Fibroblast of lung (primary cell): ENCODE measurements around the gene ENDOD1. TPM values are rescaled to one million over a fixed set of nuclear protein-coding genes. Genes with fewer than 3 reads are reported as not detected.
A peak's percentile ranks its signal among the peaks of the same experiment; 100 is the strongest.

Experiments
- DNase-seq, 2 donors: peaks; one replicate each; pipeline versions ENCODE4 v3.0.0 to v3.0.0-alpha.2; 2010; ENCODE audit warnings: low read depth in 2 of 2
- H2AFZ ChIP-seq: 2 replicates; pipeline ENCODE4 v1.5.1; 2012; ENCODE audit warnings: low read length, control low read depth, inconsistent platforms
- H3K27ac ChIP-seq: 2 replicates; pipeline ENCODE4 v1.5.1; 2011; ENCODE audit warnings: low read length, control low read depth; ENCODE audit not compliant: insufficient read depth
- H3K27me3 ChIP-seq: 2 replicates; pipeline ENCODE4 v1.5.1; 2011; ENCODE audit warnings: mild to moderate bottlenecking, low read length; ENCODE audit not compliant: control insufficient read depth, insufficient read depth
- H3K36me3 ChIP-seq: 2 replicates; pipeline ENCODE4 v1.5.1; 2011; ENCODE audit warnings: low read length; ENCODE audit not compliant: control insufficient read depth, insufficient read depth
- H3K4me1 ChIP-seq: 2 replicates; pipeline ENCODE4 v1.5.1; 2011; ENCODE audit warnings: low read length; ENCODE audit not compliant: control insufficient read depth, insufficient read depth; ENCODE audit errors: extremely low read depth
- H3K4me2 ChIP-seq: 2 replicates; pipeline ENCODE4 v1.5.1; 2011; ENCODE audit warnings: low read length, control low read depth; ENCODE audit not compliant: insufficient read depth; ENCODE audit errors: extremely low read depth
- H3K4me3 ChIP-seq, 4 experiments: fragments of 200-600 bp in 1 of 4; sonication (generic) in 1 of 4; replicated peaks in 1 of 4; 2 replicates each; pipeline ENCODE4 v1.5.1; 2011 to 2016; ENCODE audit warnings: low read length in 4 of 4, low read depth in 3 of 4, mild to moderate bottlenecking in 3 of 4, control low read depth in 2 of 4, inconsistent platforms in 1 of 4, mixed read lengths in 1 of 4; ENCODE audit not compliant: insufficient read depth in 1 of 4; ENCODE audit errors: control extremely low read depth in 1 of 4
- H3K79me2 ChIP-seq: 2 replicates; pipeline ENCODE4 v1.5.1; 2012; ENCODE audit warnings: mild to moderate bottlenecking, low read length, inconsistent platforms; ENCODE audit not compliant: control insufficient read depth, insufficient read depth
- H3K9ac ChIP-seq: 2 replicates; pipeline ENCODE4 v1.5.1; 2011; ENCODE audit warnings: mild to moderate bottlenecking, low read length, control low read depth; ENCODE audit not compliant: insufficient read depth
- H3K9me3 ChIP-seq: 2 replicates; pipeline ENCODE4 v1.5.1; 2012; ENCODE audit warnings: low read depth, low read length; ENCODE audit not compliant: control insufficient read depth, insufficient read depth
- H4K20me1 ChIP-seq: 2 replicates; pipeline ENCODE4 v1.5.1; 2011; ENCODE audit warnings: low read length; ENCODE audit not compliant: control insufficient read depth, insufficient read depth; ENCODE audit errors: extremely low read depth
- CTCF ChIP-seq, 2 donors: IDR thresholded peaks in 1 of 2; conservative IDR thresholded peaks in 1 of 2; 1 replicate in 1 of 2; 2 replicates in 1 of 2; pipeline ENCODE4 v1.5.1; 2011 to 2012; ENCODE audit warnings: low read length in 2 of 2, control low read depth in 1 of 2, inconsistent platforms in 1 of 2, low read depth in 1 of 2, mild to moderate bottlenecking in 1 of 2
- EZH2 ChIP-seq: IDR thresholded peaks from 2 replicates; pipeline ENCODE4 v1.5.1; 2012; ENCODE audit warnings: low read length, control low read depth, mild to moderate bottlenecking; ENCODE audit errors: missing control alignments
- polyA plus RNA-seq, 2 donors: library from polyadenylated mRNA; depleted of rRNA in 1 of 2; stranded (reverse) in 1 of 2; unstranded in 1 of 2; fragments of >200 nt; gene quantifications; 2 replicates each; pipeline ENCODE4 v1.2.1, GENCODE V29; 2011 to 2012; ENCODE audit warnings: missing spikeins in 1 of 2
- total RNA-seq: library from RNA; depleted of rRNA; stranded (reverse); fragments of >200 nt; gene quantifications from 2 replicates; pipeline ENCODE4 v1.2.1, GENCODE V29; 2014

ENDOD1 gene
- total and polyA plus RNA-seq, 2 donors (not counting 1 experiment from before 2014, with no cell fraction given), result 33.4 to 50.8 TPM

- Histone ChIP-seq H3K9me3 (no peaks in the 10 kb centered on the region), H3K4me3 (no peak overlapping the region), H4K20me1 (no peaks in the 10 kb centered on the region), H3K9ac (no peak overlapping the region), H3K4me1 (peaks cover 4% of the 10 kb centered on the region), H3K27me3 (no peaks in the 10 kb centered on the region), H3K4me2 (no peak overlapping the region), H3K36me3 (no peaks in the 10 kb centered on the region), H2AFZ (peak overlapping the region; percentile 10), H3K27ac (no peak overlapping the region), H3K79me2 (no peaks in the 10 kb centered on the region)
- DNase-seq, result no peak
- TF ChIP-seq CTCF (conservative IDR thresholded peaks at IDR 0.05 in 1 of 2, IDR thresholded peaks at IDR 0.05 in 1 of 2; ENCODE audit: low read depth in 1 of 2, low read length in 2 of 2) (no peak), EZH2 (no peak)
Measured at GRCh38 chr11:95152876-95153856, 63.5 kb downstream of the ENDOD1 start.

GRCh38 chr11:95153857-95154246, 64.2 kb downstream of the ENDOD1 start:
- no peak for DNase-seq
- H3K4me2 ChIP-seq, result no peak overlapping the region
- H3K27ac ChIP-seq, result no peak overlapping the region
- H3K36me3 ChIP-seq, result no peaks in the 10 kb centered on the region
- no peaks in the 10 kb centered on the region for H3K27me3 ChIP-seq
- no peak overlapping the region for H3K9ac ChIP-seq
- H3K9me3 ChIP-seq, result no peaks in the 10 kb centered on the region
- H3K4me3 ChIP-seq, result no peak overlapping the region
- peaks cover 2% of the 10 kb centered on the region for H3K4me1 ChIP-seq
- no peaks in the 10 kb centered on the region for H3K79me2 ChIP-seq
- TF ChIP-seq CTCF (conservative IDR thresholded peaks at IDR 0.05 in 1 of 2, IDR thresholded peaks at IDR 0.05 in 1 of 2; ENCODE audit: low read depth in 1 of 2, low read length in 2 of 2), result no peak
- TF ChIP-seq EZH2, result no peak
- peak overlapping the region; percentile 5 for H2AFZ ChIP-seq
- no peaks in the 10 kb centered on the region for H4K20me1 ChIP-seq

GRCh38 chr11:95154514-95154913, 64.9 kb downstream of the ENDOD1 start:
- Histone ChIP-seq H2AFZ (no peak overlapping the region), H3K9ac (no peak overlapping the region), H3K4me1 (peaks cover 2% of the 10 kb centered on the region), H3K79me2 (no peaks in the 10 kb centered on the region), H3K9me3 (no peaks in the 10 kb centered on the region), H3K4me3 (no peak overlapping the region), H3K27ac (no peak overlapping the region), H3K27me3 (no peaks in the 10 kb centered on the region), H3K4me2 (no peak overlapping the region), H4K20me1 (no peaks in the 10 kb centered on the region), H3K36me3 (no peaks in the 10 kb centered on the region)
- DNase-seq, result peak; percentile 42 to 66
- TF ChIP-seq CTCF (conservative IDR thresholded peaks at IDR 0.05 in 1 of 2, IDR thresholded peaks at IDR 0.05 in 1 of 2; ENCODE audit: low read depth in 1 of 2, low read length in 2 of 2) (peak; percentile 48 to 69), EZH2 (no peak)
